K562 (cell line): ENCODE measurements around the gene PIK3CG. TPM values are rescaled to one million over a fixed set of nuclear protein-coding genes. Genes with fewer than 3 reads are reported as not detected.
A peak's percentile ranks its signal among the peaks of the same experiment; 100 is the strongest.

ENCODE experiments used
- ARNT ChIP-seq, 2 experiments: fragments of 450-650 bp; IDR thresholded peaks; 2 replicates each; pipeline ENCODE4 v1.6.1; 2016; ENCODE audit warnings: mild to moderate bottlenecking in 1 of 2
- BACH1 ChIP-seq: fragments of 200-800 bp; sonication (Bioruptor generic); IDR thresholded peaks from 2 replicates; pipeline ENCODE4 v1.6.1; 2016; ENCODE audit warnings: missing genetic modification characterization, missing compliant biosample characterization
- CCAR2 ChIP-seq: fragments of 200-400 bp; formaldehyde crosslinking; IDR thresholded peaks from 2 replicates; pipeline ENCODE4 v1.6.1; 2017; ENCODE audit warnings: mild to moderate bottlenecking, low read depth, low read length
- EGR1 ChIP-seq: fragments of 450-650 bp; conservative IDR thresholded peaks from 2 replicates; pipeline ENCODE4 v1.6.1; 2017; ENCODE audit warnings: mild to moderate bottlenecking
- FOSL1 ChIP-seq: fragments of 200-800 bp; sonication (Bioruptor generic); conservative IDR thresholded peaks from 2 replicates; pipeline ENCODE4 v1.6.1; 2016; ENCODE audit warnings: missing genetic modification characterization, missing compliant biosample characterization
- GTF2E2 ChIP-seq: fragments of 200-800 bp; sonication (Bioruptor generic); IDR thresholded peaks from 2 replicates; pipeline ENCODE4 v1.6.1; 2016; ENCODE audit warnings: missing genetic modification characterization, missing compliant biosample characterization
- HDGF ChIP-seq: fragments of 450-650 bp; IDR thresholded peaks from 2 replicates; pipeline ENCODE4 v1.6.1; 2016
- KHSRP ChIP-seq: fragments of 450-650 bp; IDR thresholded peaks from 2 replicates; pipeline ENCODE4 v1.6.1; 2017
- MTA1 ChIP-seq: fragments of 450-650 bp; IDR thresholded peaks from 2 replicates; pipeline ENCODE4 v1.6.1; 2017; ENCODE audit warnings: borderline replicate concordance
- MTA3 ChIP-seq: fragments of 450-650 bp; formaldehyde crosslinking; IDR thresholded peaks from 2 replicates; pipeline ENCODE4 v1.6.1; 2017; ENCODE audit warnings: mild to moderate bottlenecking, borderline replicate concordance
- MYC ChIP-seq, 2 experiments: fragments of 250-450 bp in 1 of 2; sonication (Bioruptor Pico) in 1 of 2; IDR thresholded peaks; 2 replicates each; pipeline versions ENCODE4 v1.5.1 to v1.6.1; 2012 to 2021; ENCODE audit warnings: low read depth in 2 of 2, borderline replicate concordance in 1 of 2, improper control_type of control experiment in 1 of 2, low read length in 1 of 2, mild to moderate bottlenecking in 1 of 2, moderate library complexity in 1 of 2
- NCOA6 ChIP-seq: fragments of 450-650 bp; IDR thresholded peaks from 2 replicates; pipeline ENCODE4 v1.6.1; 2017; ENCODE audit warnings: mild to moderate bottlenecking
- NEUROD1 ChIP-seq: fragments of 150-350 bp; IDR thresholded peaks from 2 replicates; pipeline ENCODE4 v1.6.1; 2014; ENCODE audit warnings: borderline replicate concordance, low read length, low read depth; ENCODE audit not compliant: partially characterized antibody
- NFRKB ChIP-seq: fragments of 450-650 bp; IDR thresholded peaks from 2 replicates; pipeline ENCODE4 v1.6.1; 2016; ENCODE audit warnings: low read depth
- SRSF7 ChIP-seq: fragments of 200-400 bp; formaldehyde crosslinking; optimal IDR thresholded peaks from 2 replicates; pipeline ENCODE3; 2017; ENCODE audit warnings: mild to moderate bottlenecking, low read depth, low read length
- STAT5A ChIP-seq: IDR thresholded peaks from 2 replicates; pipeline ENCODE4 v1.6.1; 2012; ENCODE audit warnings: low read length, inconsistent platforms, borderline replicate concordance
- TAF15 ChIP-seq: fragments of 200-400 bp; formaldehyde crosslinking; IDR thresholded peaks from 2 replicates; pipeline ENCODE4 v1.6.1; 2017; ENCODE audit warnings: mild to moderate bottlenecking, low read depth, low read length, moderate library complexity
- ZNF76 ChIP-seq: fragments of 250-450 bp; sonication (Bioruptor Pico); IDR thresholded peaks from 2 replicates; pipeline ENCODE4 v1.4.0; 2020; ENCODE audit warnings: mild to moderate bottlenecking, moderate library complexity, borderline replicate concordance
- polyA plus RNA-seq, 8 experiments: library from polyadenylated mRNA; depleted of rRNA in 4 of 8; stranded (reverse) in 5 of 8; unstranded in 3 of 8; fragments of >200 nt; fragmentation: Nextera tagmentation in 2 of 8; fragmentation: Illumina TruSeq in 1 of 8; extraction: Ambion mirVana in 2 of 8; extraction: Trizol in 1 of 8; gene quantifications; 2 replicates each; pipeline versions ENCODE4 v1.2.1 to v1.2.3, GENCODE V29; 2011 to 2014; ENCODE audit warnings: inconsistent platforms in 1 of 8, missing spikeins in 1 of 8
- total RNA-seq, 7 experiments: library from RNA; depleted of rRNA in 6 of 7; stranded (reverse); fragments of >200 nt in 6 of 7; fragmentation: Illumina TruSeq in 2 of 7; extraction: Trizol in 2 of 7; gene quantifications; 2 replicates each; pipeline versions ENCODE4 v1.2.1 to v1.2.3, GENCODE V29; 2011 to 2021; ENCODE audit warnings: low replicate concordance in 1 of 7
- TF ChIP-seq, protein P1 (sequence below), 2 experiments: fragments of 450-650 bp in 1 of 2; IDR thresholded peaks; 2 replicates each; pipeline ENCODE4 v1.6.1; 2011 to 2017; ENCODE audit warnings: low read depth in 2 of 2, antibody characterized with exemption in 1 of 2, borderline replicate concordance in 1 of 2, low read length in 1 of 2, mild to moderate bottlenecking in 1 of 2, mixed read lengths in 1 of 2; ENCODE audit not compliant: control insufficient read depth in 1 of 2
- TF ChIP-seq, protein P2 (sequence below): sonication (generic); formaldehyde crosslinking; IDR thresholded peaks from 2 replicates; pipeline ENCODE4 v1.8.1; 2023; ENCODE audit warnings: mild to moderate bottlenecking, missing genetic modification reagents
- TF ChIP-seq, protein P3 (sequence below): sonication (generic); formaldehyde crosslinking; IDR thresholded peaks from 2 replicates; pipeline ENCODE4 v1.8.1; 2023; ENCODE audit warnings: mild to moderate bottlenecking, missing genetic modification reagents
- TF ChIP-seq, protein P4 (sequence below): fragments of 450-650 bp; formaldehyde crosslinking; IDR thresholded peaks from 2 replicates; pipeline ENCODE4 v1.4.0; 2020; ENCODE audit warnings: mild to moderate bottlenecking

Gene PIK3CG
- total and polyA plus RNA-seq, 9 of the 15 experiments (the other 6 are each of a cell fraction or from before 2014, with no cell fraction given), result 5.3 to 42.5 (median 29.0) TPM

DNA sequence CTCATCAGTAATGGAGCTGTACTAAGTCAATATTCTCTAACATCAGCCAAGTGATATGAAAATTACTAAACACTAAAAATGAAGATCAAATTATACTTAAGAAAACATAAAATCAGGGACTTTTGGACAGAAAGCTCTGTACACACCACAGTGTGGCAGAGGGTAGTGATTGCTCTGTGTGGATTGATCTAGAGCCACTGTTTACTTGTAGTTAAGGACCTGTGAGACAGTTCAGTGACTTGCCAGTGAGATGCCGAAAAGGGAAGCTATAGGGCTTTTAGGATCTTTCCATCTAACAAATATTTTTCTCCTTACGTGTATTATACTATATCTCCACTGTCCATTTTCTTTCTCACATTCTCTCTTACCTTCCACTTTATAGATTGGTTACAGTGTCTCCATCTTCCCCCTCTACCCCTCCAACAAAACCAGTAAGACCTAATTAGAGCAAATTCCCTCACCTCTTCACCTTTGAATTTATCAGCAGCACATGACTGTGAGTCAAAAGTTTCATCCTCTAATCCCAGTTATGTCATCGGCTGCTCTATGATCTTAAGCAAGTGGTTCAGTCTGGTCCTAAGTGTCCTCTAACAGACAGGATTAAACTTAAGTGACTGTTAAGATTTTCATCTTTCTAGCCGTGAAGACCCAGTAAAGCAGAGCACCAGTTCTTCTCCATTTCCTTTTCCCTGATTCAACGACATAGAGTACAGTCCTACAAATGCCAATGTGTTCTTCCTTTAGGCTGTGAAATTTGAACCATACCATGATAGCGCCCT is 6.9 kb downstream of the PIK3CG start (continued):
- TF ChIP-seq, protein P1, sequence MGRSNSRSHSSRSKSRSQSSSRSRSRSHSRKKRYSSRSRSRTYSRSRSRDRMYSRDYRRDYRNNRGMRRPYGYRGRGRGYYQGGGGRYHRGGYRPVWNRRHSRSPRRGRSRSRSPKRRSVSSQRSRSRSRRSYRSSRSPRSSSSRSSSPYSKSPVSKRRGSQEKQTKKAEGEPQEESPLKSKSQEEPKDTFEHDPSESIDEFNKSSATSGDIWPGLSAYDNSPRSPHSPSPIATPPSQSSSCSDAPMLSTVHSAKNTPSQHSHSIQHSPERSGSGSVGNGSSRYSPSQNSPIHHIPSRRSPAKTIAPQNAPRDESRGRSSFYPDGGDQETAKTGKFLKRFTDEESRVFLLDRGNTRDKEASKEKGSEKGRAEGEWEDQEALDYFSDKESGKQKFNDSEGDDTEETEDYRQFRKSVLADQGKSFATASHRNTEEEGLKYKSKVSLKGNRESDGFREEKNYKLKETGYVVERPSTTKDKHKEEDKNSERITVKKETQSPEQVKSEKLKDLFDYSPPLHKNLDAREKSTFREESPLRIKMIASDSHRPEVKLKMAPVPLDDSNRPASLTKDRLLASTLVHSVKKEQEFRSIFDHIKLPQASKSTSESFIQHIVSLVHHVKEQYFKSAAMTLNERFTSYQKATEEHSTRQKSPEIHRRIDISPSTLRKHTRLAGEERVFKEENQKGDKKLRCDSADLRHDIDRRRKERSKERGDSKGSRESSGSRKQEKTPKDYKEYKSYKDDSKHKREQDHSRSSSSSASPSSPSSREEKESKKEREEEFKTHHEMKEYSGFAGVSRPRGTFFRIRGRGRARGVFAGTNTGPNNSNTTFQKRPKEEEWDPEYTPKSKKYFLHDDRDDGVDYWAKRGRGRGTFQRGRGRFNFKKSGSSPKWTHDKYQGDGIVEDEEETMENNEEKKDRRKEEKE (IDR thresholded peaks at IDR 0.05; ENCODE audit: borderline replicate concordance in 1 of 2, control insufficient read depth in 1 of 2, low read depth in 2 of 2, low read length in 1 of 2), result no peak
- TF ChIP-seq GTF2E2, result no peak
- TF ChIP-seq FOSL1 (tag), result peak; percentile 91
- peak; percentile 36; the same call in 1 of the 2 replicates for TF ChIP-seq MTA1
- TF ChIP-seq ARNT (IDR thresholded peaks at IDR 0.05), result no peak; a peak in 1 of 4 replicates
- no peak for TF ChIP-seq STAT5A
- TF ChIP-seq NCOA6, result no peak
- TF ChIP-seq, protein P2, sequence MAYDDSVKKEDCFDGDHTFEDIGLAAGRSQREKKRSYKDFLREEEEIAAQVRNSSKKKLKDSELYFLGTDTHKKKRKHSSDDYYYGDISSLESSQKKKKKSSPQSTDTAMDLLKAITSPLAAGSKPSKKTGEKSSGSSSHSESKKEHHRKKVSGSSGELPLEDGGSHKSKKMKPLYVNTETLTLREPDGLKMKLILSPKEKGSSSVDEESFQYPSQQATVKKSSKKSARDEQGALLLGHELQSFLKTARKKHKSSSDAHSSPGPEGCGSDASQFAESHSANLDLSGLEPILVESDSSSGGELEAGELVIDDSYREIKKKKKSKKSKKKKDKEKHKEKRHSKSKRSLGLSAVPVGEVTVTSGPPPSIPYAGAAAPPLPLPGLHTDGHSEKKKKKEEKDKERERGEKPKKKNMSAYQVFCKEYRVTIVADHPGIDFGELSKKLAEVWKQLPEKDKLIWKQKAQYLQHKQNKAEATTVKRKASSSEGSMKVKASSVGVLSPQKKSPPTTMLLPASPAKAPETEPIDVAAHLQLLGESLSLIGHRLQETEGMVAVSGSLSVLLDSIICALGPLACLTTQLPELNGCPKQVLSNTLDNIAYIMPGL, result no peak
- no peak for TF ChIP-seq ZNF76 (CRISPR knock-in tag)
- TF ChIP-seq, protein P3, sequence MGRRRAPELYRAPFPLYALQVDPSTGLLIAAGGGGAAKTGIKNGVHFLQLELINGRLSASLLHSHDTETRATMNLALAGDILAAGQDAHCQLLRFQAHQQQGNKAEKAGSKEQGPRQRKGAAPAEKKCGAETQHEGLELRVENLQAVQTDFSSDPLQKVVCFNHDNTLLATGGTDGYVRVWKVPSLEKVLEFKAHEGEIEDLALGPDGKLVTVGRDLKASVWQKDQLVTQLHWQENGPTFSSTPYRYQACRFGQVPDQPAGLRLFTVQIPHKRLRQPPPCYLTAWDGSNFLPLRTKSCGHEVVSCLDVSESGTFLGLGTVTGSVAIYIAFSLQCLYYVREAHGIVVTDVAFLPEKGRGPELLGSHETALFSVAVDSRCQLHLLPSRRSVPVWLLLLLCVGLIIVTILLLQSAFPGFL (CRISPR knock-in tag), result no peak
- no peak for TF ChIP-seq SRSF7
- TF ChIP-seq NEUROD1, result no peak
- TF ChIP-seq BACH1 (tag), result peak; percentile 71; the same call in 1 of the 2 replicates
- TF ChIP-seq MYC (IDR thresholded peaks at IDR 0.05; ENCODE audit: low read depth, low read length), result no peak
- TF ChIP-seq MYC (CRISPR knock-in tag; IDR thresholded peaks at IDR 0.05; ENCODE audit: borderline replicate concordance, low read depth), result no peak
- TF ChIP-seq TAF15, result no peak
- TF ChIP-seq NFRKB, result no peak
- TF ChIP-seq EGR1, result no peak
- no peak for TF ChIP-seq CCAR2
- no peak; the same call in 1 of the 2 replicates for TF ChIP-seq MTA3
- no peak for TF ChIP-seq KHSRP
- TF ChIP-seq HDGF, result no peak
- TF ChIP-seq, protein P4, sequence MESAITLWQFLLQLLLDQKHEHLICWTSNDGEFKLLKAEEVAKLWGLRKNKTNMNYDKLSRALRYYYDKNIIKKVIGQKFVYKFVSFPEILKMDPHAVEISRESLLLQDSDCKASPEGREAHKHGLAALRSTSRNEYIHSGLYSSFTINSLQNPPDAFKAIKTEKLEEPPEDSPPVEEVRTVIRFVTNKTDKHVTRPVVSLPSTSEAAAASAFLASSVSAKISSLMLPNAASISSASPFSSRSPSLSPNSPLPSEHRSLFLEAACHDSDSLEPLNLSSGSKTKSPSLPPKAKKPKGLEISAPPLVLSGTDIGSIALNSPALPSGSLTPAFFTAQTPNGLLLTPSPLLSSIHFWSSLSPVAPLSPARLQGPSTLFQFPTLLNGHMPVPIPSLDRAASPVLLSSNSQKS (CRISPR knock-in tag), result no peak
